HepG2 (cell line): ENCODE measurements around the gene XPR1. TPM values are rescaled to one million over a fixed set of nuclear protein-coding genes. Genes with fewer than 3 reads are reported as not detected.

Experiments used
- ATAC-seq: fragments of 200-7000 bp; cut with Tn5 transposase; 3 replicates; pipeline ENCODE4 v1.9.1; 2020; ENCODE audit warnings: mild to moderate bottlenecking, moderate library complexity
- BruUV-seq: library from RNA; stranded (reverse); fragments of 400-500 nt; replicated peaks from 2 replicates; lab custom pipeline; 2021; lab: Mats Ljungman, UMichigan
- CTCF ChIA-PET: fragments of 300-600 bp; formaldehyde crosslinking; extraction: SDS; loops from one replicate; lab custom pipeline; 2021; ENCODE audit warnings: low total read pairs, inconsistent platforms, low intra/inter-chr PET ratio; lab: Yijun Ruan, JAX
- POLR2A ChIA-PET: fragments of 350-600 bp; sonication (Branson Sonifier 250); formaldehyde crosslinking; loops from one replicate; lab custom pipeline; 2020; ENCODE audit warnings: antibody characterized with exemption, inconsistent platforms; lab: Yijun Ruan, JAX
- DNase-seq: peaks from one replicate; pipeline ENCODE4 v3.0.0-alpha.2; 2015; ENCODE audit warnings: low spot score
- FAIRE-seq: peaks from 3 replicates; lab custom pipeline; 2011; peaks lifted over from hg19 to GRCh38; lab: Jason Lieb, UNC
- H2AFZ ChIP-seq: one replicate; pipeline ENCODE4 v1.6.1; 2011; ENCODE audit warnings: low read length, inconsistent platforms
- H3K27ac ChIP-seq: fragments of 300-600 bp; 3 replicates; pipeline ENCODE4 v1.8.0; 2011; ENCODE audit warnings: mixed run types, mild to moderate bottlenecking, mixed read lengths, low read length, inconsistent platforms; ENCODE audit not compliant: insufficient read depth; ENCODE audit errors: extremely low read length
- H3K27me3 ChIP-seq, 2 experiments: fragments of 200-600 bp in 1 of 2; 2 replicates in 1 of 2; 3 replicates in 1 of 2; pipeline versions ENCODE4 v1.6.0 to v1.8.0; 2011; ENCODE audit warnings: low read length in 2 of 2, mild to moderate bottlenecking in 2 of 2, moderate library complexity in 2 of 2, inconsistent platforms in 1 of 2; ENCODE audit not compliant: insufficient read depth in 2 of 2, control insufficient read depth in 1 of 2
- H3K36me3 ChIP-seq, 2 experiments: fragments of 200-600 bp in 1 of 2; replicated peaks in 1 of 2; 2 replicates in 1 of 2; 3 replicates in 1 of 2; pipeline versions ENCODE4 v1.5.1 to v1.8.0; 2011; ENCODE audit warnings: low read length in 2 of 2, inconsistent platforms in 1 of 2; ENCODE audit not compliant: insufficient read depth in 2 of 2, control insufficient read depth in 1 of 2
- H3K4me1 ChIP-seq: 2 replicates; pipeline ENCODE4 v1.5.1; 2012; ENCODE audit warnings: low read length, inconsistent platforms; ENCODE audit not compliant: insufficient read depth
- H3K4me2 ChIP-seq: 2 replicates; pipeline ENCODE4 v1.6.0; 2011; ENCODE audit warnings: low read depth, low read length, inconsistent platforms
- H3K4me3 ChIP-seq, 3 experiments: fragments of 200-600 bp in 1 of 3; sonication (generic), shearing (Covaris generic) in 1 of 3; replicated peaks in 1 of 3; 2 replicates each; pipeline ENCODE4 v1.5.1; 2011 to 2016; ENCODE audit warnings: low read length in 3 of 3, inconsistent platforms in 2 of 3, low read depth in 2 of 3, mild to moderate bottlenecking in 2 of 3, control low read depth in 1 of 3, mixed read lengths in 1 of 3; ENCODE audit not compliant: insufficient read depth in 1 of 3
- H3K79me2 ChIP-seq: one replicate; pipeline ENCODE4 v1.6.1; 2011; ENCODE audit warnings: low read length, inconsistent platforms; ENCODE audit not compliant: insufficient read depth
- H3K9ac ChIP-seq: 2 replicates; pipeline ENCODE4 v1.6.0; 2011; ENCODE audit warnings: mild to moderate bottlenecking, low read depth, low read length, inconsistent platforms; ENCODE audit not compliant: insufficient read depth
- H3K9me3 ChIP-seq: 2 replicates; pipeline ENCODE4 v1.5.1; 2012; ENCODE audit warnings: mild to moderate bottlenecking, low read length
- H4K20me1 ChIP-seq: 2 replicates; pipeline ENCODE4 v1.6.0; 2011; ENCODE audit warnings: inconsistent platforms, mild to moderate bottlenecking, low read length, moderate library complexity; ENCODE audit not compliant: insufficient read depth
- ATF4 ChIP-seq, 2 experiments: fragments of 450-650 bp in 1 of 2; sonication (generic) in 1 of 2; formaldehyde crosslinking; IDR thresholded peaks; 2 replicates each; pipeline versions ENCODE4 v1.5.0 to v1.8.0; 2020 to 2022; ENCODE audit warnings: mild to moderate bottlenecking in 1 of 2, missing genetic modification reagents in 1 of 2
- CBFB ChIP-seq: sonication (generic); formaldehyde crosslinking; IDR thresholded peaks from 2 replicates; pipeline ENCODE4 v1.4.0; 2020; ENCODE audit warnings: missing genetic modification reagents
- POLR2A ChIP-seq, 2 experiments: IDR thresholded peaks; 2 replicates each; pipeline ENCODE4 v1.6.1; 2011; ENCODE audit warnings: low read depth in 2 of 2, low read length in 2 of 2, mild to moderate bottlenecking in 1 of 2, moderate library complexity in 1 of 2; ENCODE audit not compliant: insufficient read depth in 1 of 2
- RXRB ChIP-seq: IDR thresholded peaks from 2 replicates; pipeline ENCODE4 v1.6.1; 2016; ENCODE audit warnings: borderline replicate concordance, missing genetic modification reagents, missing compliant biosample characterization
- TBX2 ChIP-seq: sonication (generic); formaldehyde crosslinking; IDR thresholded peaks from 2 replicates; pipeline ENCODE4 v1.5.0; 2020; ENCODE audit warnings: missing genetic modification reagents, mild to moderate bottlenecking, borderline replicate concordance
- YEATS4 ChIP-seq: sonication (generic); formaldehyde crosslinking; IDR thresholded peaks from 2 replicates; pipeline ENCODE4 v1.4.0; 2020; ENCODE audit warnings: missing genetic modification reagents, borderline replicate concordance
- ZNF329 ChIP-seq: sonication (generic); formaldehyde crosslinking; IDR thresholded peaks from 2 replicates; pipeline ENCODE4 v1.9.0; 2021; ENCODE audit warnings: low read depth, mild to moderate bottlenecking, missing genetic modification reagents
- ZNF33B ChIP-seq: sonication (generic); formaldehyde crosslinking; IDR thresholded peaks from 2 replicates; pipeline ENCODE4 v1.5.1; 2020; ENCODE audit warnings: mild to moderate bottlenecking, missing genetic modification reagents
- ZNF615 ChIP-seq: sonication (generic); formaldehyde crosslinking; IDR thresholded peaks from 2 replicates; pipeline ENCODE4 v1.5.0; 2020; ENCODE audit warnings: mild to moderate bottlenecking, missing genetic modification reagents, borderline replicate concordance
- WGBS: methylation state at CpG from one replicate; pipeline ENCODE4 v1.1.6; 2017; ENCODE audit warnings: low lambda C conversion rate; 5-methylcytosine and 5-hydroxymethylcytosine counted together
- in situ Hi-C: cut with HindIII; loops from 2 replicates; pipeline ENCODE4 v1.10.0; 2017; ENCODE audit warnings: low pct_unique_long_range_greater_than_20kb; ENCODE audit not compliant: extremely low pct_ligation_motif_present
- intact Hi-C: fragments of 100-400 bp; cut with micrococcal nuclease; formaldehyde crosslinking; loops from one replicate; pipeline ENCODE4 v1.10.0; 2022; ENCODE audit not compliant: unreplicated experiment
- polyA plus RNA-seq, 8 experiments: library from polyadenylated mRNA; depleted of rRNA in 3 of 8; stranded (reverse) in 7 of 8; unstranded in 1 of 8; fragments of >200 nt; fragmentation: Illumina TruSeq in 4 of 8; extraction: Trizol in 4 of 8; gene quantifications; 2 replicates each; pipeline versions ENCODE4 v1.2.1 to v1.2.3, GENCODE V29; 2011 to 2016; ENCODE audit warnings: low read depth in 4 of 8, missing spikeins in 1 of 8, mixed read lengths in 1 of 8; ENCODE audit not compliant: insufficient read depth in 1 of 8
- total RNA-seq, 5 experiments: library from RNA; depleted of rRNA; stranded (reverse); fragments of >200 nt; fragmentation: Illumina TruSeq; extraction: Trizol; gene quantifications; 2 replicates each; pipeline ENCODE4 v1.2.3, GENCODE V29; 2016; ENCODE audit warnings: low read depth in 1 of 5
- TF ChIP-seq, protein P1 (sequence below): sonication (generic); formaldehyde crosslinking; IDR thresholded peaks from 2 replicates; pipeline ENCODE4 v1.9.0; 2021; ENCODE audit warnings: missing genetic modification reagents, borderline replicate concordance
- TF ChIP-seq, protein P2 (sequence below): IDR thresholded peaks from 2 replicates; pipeline ENCODE4 v1.4.0; 2020; ENCODE audit warnings: mild to moderate bottlenecking, missing genetic modification reagents

XPR1 gene
- total and polyA plus RNA-seq, 2 of the 13 experiments (the other 11 are each of a cell fraction or from before 2014, with no cell fraction given) = 22.3 to 23.6 TPM

- TF ChIP-seq, protein P1, sequence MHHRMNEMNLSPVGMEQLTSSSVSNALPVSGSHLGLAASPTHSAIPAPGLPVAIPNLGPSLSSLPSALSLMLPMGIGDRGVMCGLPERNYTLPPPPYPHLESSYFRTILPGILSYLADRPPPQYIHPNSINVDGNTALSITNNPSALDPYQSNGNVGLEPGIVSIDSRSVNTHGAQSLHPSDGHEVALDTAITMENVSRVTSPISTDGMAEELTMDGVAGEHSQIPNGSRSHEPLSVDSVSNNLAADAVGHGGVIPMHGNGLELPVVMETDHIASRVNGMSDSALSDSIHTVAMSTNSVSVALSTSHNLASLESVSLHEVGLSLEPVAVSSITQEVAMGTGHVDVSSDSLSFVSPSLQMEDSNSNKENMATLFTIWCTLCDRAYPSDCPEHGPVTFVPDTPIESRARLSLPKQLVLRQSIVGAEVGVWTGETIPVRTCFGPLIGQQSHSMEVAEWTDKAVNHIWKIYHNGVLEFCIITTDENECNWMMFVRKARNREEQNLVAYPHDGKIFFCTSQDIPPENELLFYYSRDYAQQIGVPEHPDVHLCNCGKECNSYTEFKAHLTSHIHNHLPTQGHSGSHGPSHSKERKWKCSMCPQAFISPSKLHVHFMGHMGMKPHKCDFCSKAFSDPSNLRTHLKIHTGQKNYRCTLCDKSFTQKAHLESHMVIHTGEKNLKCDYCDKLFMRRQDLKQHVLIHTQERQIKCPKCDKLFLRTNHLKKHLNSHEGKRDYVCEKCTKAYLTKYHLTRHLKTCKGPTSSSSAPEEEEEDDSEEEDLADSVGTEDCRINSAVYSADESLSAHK (CRISPR knock-in tag) = no peak
- no peak for TF ChIP-seq POLR2A (IDR thresholded peaks at IDR 0.05; ENCODE audit: insufficient read depth in 1 of 2, low read depth in 2 of 2, low read length in 2 of 2)
- no peak for TF ChIP-seq ZNF615 (CRISPR knock-in tag)
- TF ChIP-seq YEATS4 (CRISPR knock-in tag) = no peak
- no peak for TF ChIP-seq CBFB
Observed at GRCh38 chr1:180597520-180597919, 34.3 kb upstream of the XPR1 start (continued).

GRCh38 chr1:180598333-180598974, 33.4 kb upstream of the XPR1 start:
- H3K4me1 ChIP-seq = peaks cover 18% of the 10 kb centered on the region
- peak; percentile 81 for FAIRE-seq
- H3K4me2 ChIP-seq = peak overlapping the region; percentile 69
- H3K4me3 ChIP-seq = peak overlapping the region in 2 of 3 experiments; percentile 26 to 40; a peak in 2 of 6 replicates
- peaks cover 0 to 6% of the 10 kb centered on the region in 2 experiments; a peak in 1 of 5 replicates for H3K27me3 ChIP-seq
- intact Hi-C loops = no loop called here
- H3K79me2 ChIP-seq = no peaks in the 10 kb centered on the region
- in situ Hi-C loops = no loop called here
- BruUV-seq = no TSS peak
- 2% methylated on average over 6 of the region's 6 CpGs for WGBS
- no peak overlapping the region; the same call in 1 of the 2 replicates for H3K9ac ChIP-seq
- POLR2A ChIA-PET = interaction anchor here (1.2 kb wide), 1 partner anchor 12 kb away, joined by 4 read pairs; no protein-coding TSS in a partner anchor
- CTCF ChIA-PET = no interaction called here
- DNase-seq = peak; percentile 76
- H3K36me3 ChIP-seq = no peaks in the 10 kb centered on the region
- H2AFZ ChIP-seq = peak overlapping the region; percentile 44
- H3K27ac ChIP-seq = no peak overlapping the region
- H4K20me1 ChIP-seq = no peaks in the 10 kb centered on the region
- H3K9me3 ChIP-seq = no peaks in the 10 kb centered on the region
- ATAC-seq = peak; percentile 94
- TF ChIP-seq, protein P2, sequence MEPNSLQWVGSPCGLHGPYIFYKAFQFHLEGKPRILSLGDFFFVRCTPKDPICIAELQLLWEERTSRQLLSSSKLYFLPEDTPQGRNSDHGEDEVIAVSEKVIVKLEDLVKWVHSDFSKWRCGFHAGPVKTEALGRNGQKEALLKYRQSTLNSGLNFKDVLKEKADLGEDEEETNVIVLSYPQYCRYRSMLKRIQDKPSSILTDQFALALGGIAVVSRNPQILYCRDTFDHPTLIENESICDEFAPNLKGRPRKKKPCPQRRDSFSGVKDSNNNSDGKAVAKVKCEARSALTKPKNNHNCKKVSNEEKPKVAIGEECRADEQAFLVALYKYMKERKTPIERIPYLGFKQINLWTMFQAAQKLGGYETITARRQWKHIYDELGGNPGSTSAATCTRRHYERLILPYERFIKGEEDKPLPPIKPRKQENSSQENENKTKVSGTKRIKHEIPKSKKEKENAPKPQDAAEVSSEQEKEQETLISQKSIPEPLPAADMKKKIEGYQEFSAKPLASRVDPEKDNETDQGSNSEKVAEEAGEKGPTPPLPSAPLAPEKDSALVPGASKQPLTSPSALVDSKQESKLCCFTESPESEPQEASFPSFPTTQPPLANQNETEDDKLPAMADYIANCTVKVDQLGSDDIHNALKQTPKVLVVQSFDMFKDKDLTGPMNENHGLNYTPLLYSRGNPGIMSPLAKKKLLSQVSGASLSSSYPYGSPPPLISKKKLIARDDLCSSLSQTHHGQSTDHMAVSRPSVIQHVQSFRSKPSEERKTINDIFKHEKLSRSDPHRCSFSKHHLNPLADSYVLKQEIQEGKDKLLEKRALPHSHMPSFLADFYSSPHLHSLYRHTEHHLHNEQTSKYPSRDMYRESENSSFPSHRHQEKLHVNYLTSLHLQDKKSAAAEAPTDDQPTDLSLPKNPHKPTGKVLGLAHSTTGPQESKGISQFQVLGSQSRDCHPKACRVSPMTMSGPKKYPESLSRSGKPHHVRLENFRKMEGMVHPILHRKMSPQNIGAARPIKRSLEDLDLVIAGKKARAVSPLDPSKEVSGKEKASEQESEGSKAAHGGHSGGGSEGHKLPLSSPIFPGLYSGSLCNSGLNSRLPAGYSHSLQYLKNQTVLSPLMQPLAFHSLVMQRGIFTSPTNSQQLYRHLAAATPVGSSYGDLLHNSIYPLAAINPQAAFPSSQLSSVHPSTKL (CRISPR knock-in tag) = peak; percentile 35
- TF ChIP-seq TBX2 (CRISPR knock-in tag) (peak; percentile 73; the same call in 1 of the 2 replicates), ATF4 (CRISPR knock-in tag; IDR thresholded peaks at IDR 0.05) (peak in 1 of 2 experiments; percentile 52; a peak in 1 of 4 replicates), ZNF33B (CRISPR knock-in tag) (no peak), ZNF329 (no peak), RXRB (CRISPR knock-in tag) (no peak)
